Uterine smooth muscle cell (primary cell): ENCODE results near the gene PIP4K2C. TPM values are rescaled to one million over a fixed set of nuclear protein-coding genes. Genes with fewer than 3 reads are reported as not detected.

Source experiments
- total RNA-seq: library from RNA; depleted of rRNA; stranded (reverse); fragments of >200 nt; gene quantifications from 2 replicates; pipeline ENCODE4 v1.2.3, GENCODE V29; 2014

Gene PIP4K2C
- 13.6 and 16.5 TPM in 2 replicates for total RNA-seq

GRCh38 chr12:57590864-57591781, at the start of gene PIP4K2C:
TSS of gene PIP4K2C (plus strand) at chr12:57591192. CDS start at chr12:57591290, 98 bp downstream.

GRCh38 chr12:57546438-57547287, 44.3 kb upstream of the PIP4K2C start, which contains the start of gene DCTN2:
TSS of gene DCTN2 (minus strand) at chr12:57547192. CDS start at chr12:57547063, 129 bp downstream.

DNA sequence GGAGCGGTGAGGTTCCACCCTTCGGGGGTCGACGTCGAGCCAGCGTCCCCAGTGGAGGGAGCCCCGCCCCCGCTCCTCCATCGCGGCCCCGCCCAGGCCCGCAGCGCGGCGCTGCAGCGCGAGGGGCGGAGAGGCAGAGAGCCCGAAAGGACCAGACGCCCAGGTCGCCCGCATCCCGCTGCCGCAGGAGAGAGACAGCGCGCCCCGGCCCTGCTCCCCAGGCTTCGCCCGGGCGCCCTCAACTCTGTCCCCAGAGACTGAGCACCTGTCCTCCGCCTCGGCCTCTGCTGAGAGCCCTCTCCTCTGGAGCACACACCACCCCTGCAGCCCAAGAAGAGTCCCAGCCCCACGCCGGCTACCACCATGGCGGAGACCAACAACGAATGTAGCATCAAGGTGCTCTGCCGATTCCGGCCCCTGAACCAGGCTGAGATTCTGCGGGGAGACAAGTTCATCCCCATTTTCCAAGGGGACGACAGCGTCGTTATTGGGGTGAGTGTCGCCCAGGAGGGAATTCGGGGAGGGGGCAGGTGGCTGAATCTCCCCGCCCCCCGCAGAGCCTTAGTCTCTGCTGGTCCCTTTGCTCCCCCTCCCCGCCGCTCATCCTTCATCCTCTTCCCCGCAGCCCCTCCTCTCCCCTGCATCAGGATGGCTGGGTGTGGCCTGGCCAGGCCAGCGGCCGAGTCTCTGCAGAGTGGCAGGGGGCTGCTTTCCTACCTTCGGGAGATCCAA, 40.9 kb upstream of the PIP4K2C start, which contains the start of gene KIF5A:
TSS of gene KIF5A (plus strand) at position 136 of the 732 bp plus-strand sequence. CDS start at position 364, 228 bp downstream.

GRCh38 chr12:57604454-57604991, 13.5 kb downstream of the PIP4K2C start, which contains the start of gene DTX3:
TSS of gene DTX3 (plus strand) at chr12:57604824. CDS start at chr12:57606518, 1,694 bp downstream.

GRCh38 chr12:57611108-57611826, 20.3 kb downstream of the PIP4K2C start, which contains the start of gene ARHGEF25:
TSS of gene ARHGEF25 (plus strand) at chr12:57611435. CDS start at chr12:57611895, 460 bp downstream.

DNA sequence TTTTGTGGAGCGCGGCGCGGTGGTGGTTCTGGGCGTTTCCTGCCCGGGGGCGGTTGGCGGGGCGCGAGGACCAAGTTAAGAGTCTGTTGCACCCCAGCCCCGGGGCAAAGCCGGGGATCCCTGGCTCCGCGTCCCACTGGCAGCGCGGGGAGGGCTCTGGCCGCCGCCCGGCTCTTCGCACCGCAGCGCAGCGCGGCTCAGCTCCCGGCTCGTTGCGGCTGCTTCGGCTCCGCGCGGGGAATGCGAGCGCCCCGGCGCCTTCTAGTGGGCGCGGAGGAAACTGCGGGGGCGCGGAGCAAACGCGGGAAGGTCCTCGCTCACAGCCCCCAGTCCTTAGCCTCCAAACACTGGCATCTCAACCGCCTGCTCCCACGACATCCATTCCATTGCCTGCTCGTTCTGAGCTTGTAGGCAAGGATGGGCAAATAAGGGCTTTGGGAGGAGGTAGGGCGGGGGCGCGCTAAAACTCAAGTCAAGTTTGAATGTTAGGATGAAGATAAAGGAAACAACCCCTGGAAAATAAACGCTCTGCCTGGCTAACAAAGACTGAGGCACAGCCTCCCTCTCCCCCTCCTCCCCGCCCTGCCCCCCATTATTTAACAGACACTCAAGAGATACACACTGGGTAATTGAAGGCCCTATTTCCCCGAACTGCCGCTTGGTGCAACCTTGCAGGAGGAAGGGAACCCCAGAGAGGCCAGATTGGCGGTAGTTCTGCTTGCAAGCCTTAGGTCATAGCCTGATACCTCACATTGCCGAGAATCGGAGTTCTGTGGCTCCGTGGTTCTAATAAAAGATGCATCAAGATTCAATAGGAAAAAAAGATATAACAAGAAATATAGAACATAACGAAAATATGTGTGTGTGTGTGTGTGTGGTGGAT, 42.2 kb downstream of the PIP4K2C start, which contains the start of gene B4GALNT1:
TSS of gene B4GALNT1 (minus strand) at position 244 of the 883 bp plus-strand sequence. CDS start 1,069 bp downstream, outside the sequence.

Other genes with a start within 250 kb of the PIP4K2C start
- gene R3HDM2, start 160.1 kb upstream of the PIP4K2C start, total RNA-seq = 12.4 and 13.6 TPM in 2 replicates
- gene INHBC, start 156.4 kb upstream of the PIP4K2C start, total RNA-seq = not detected in 2 replicates
- gene INHBE, start 135.9 kb upstream of the PIP4K2C start, total RNA-seq = 2.1 and 17.0 TPM in 2 replicates
- 2.4 and 3.1 TPM in 2 replicates for gene GLI1, start 131.4 kb upstream of the PIP4K2C start, total RNA-seq
- 0.11 and 0.12 TPM in 2 replicates for gene ARHGAP9, start 111.3 kb upstream of the PIP4K2C start, total RNA-seq
- gene MARS1, start 103.1 kb upstream of the PIP4K2C start, total RNA-seq = 209 and 350 TPM in 2 replicates
- gene DDIT3, start 70.7 kb upstream of the PIP4K2C start, total RNA-seq = 136 and 444 TPM in 2 replicates
- 4.9 and 8.1 TPM in 2 replicates for gene MBD6, start 68.4 kb upstream of the PIP4K2C start, total RNA-seq
- 80.7 and 106 TPM in 2 replicates for gene DCTN2, start 44.0 kb upstream of the PIP4K2C start, total RNA-seq
- gene KIF5A, start 41.1 kb upstream of the PIP4K2C start, total RNA-seq = 0.44 and 0.50 TPM in 2 replicates
- 15.6 and 23.1 TPM in 2 replicates for gene DTX3, start 13.6 kb downstream of the PIP4K2C start, total RNA-seq
- gene ARHGEF25, start 20.2 kb downstream of the PIP4K2C start, total RNA-seq = 17.9 and 27.1 TPM in 2 replicates
- 3.4 and 4.0 TPM in 2 replicates for gene B4GALNT1, start 42.0 kb downstream of the PIP4K2C start, total RNA-seq
- gene OS9, start 102.9 kb downstream of the PIP4K2C start, total RNA-seq = 276 and 299 TPM in 2 replicates
- 0.33 and 0.87 TPM in 2 replicates for gene AGAP2, start 147.6 kb downstream of the PIP4K2C start, total RNA-seq
- gene TSPAN31, start 153.8 kb downstream of the PIP4K2C start, total RNA-seq = 56.9 and 94.5 TPM in 2 replicates
- 177 and 190 TPM in 2 replicates for gene CDK4, start 161.1 kb downstream of the PIP4K2C start, total RNA-seq
- 3.0 and 3.9 TPM in 2 replicates for gene MARCHF9, start 163.9 kb downstream of the PIP4K2C start, total RNA-seq
- gene CYP27B1, start 175.9 kb downstream of the PIP4K2C start, total RNA-seq = under 0.01 and 0.55 TPM in 2 replicates
- 5.2 and 7.4 TPM in 2 replicates for gene METTL1, start 180.9 kb downstream of the PIP4K2C start, total RNA-seq
- 3.8 and 8.1 TPM in 2 replicates for gene EEF1AKMT3, start 181.4 kb downstream of the PIP4K2C start, total RNA-seq
- 17.6 and 21.1 TPM in 2 replicates for gene TSFM, start 191.6 kb downstream of the PIP4K2C start, total RNA-seq
- gene AVIL, start 227.5 kb downstream of the PIP4K2C start, total RNA-seq = 0.89 and 2.2 TPM in 2 replicates